ENCODE measurements around the gene SLAMF1.
A peak's percentile ranks its signal among the peaks of the same experiment; 100 is the strongest.

Gene SLAMF1

GRCh38 chr1:160640359-160641123 lies 6.3 kb downstream of the SLAMF1 start:
- no peak for DNase-seq (ENCODE audit: low read depth in 2 of 2)

DNA sequence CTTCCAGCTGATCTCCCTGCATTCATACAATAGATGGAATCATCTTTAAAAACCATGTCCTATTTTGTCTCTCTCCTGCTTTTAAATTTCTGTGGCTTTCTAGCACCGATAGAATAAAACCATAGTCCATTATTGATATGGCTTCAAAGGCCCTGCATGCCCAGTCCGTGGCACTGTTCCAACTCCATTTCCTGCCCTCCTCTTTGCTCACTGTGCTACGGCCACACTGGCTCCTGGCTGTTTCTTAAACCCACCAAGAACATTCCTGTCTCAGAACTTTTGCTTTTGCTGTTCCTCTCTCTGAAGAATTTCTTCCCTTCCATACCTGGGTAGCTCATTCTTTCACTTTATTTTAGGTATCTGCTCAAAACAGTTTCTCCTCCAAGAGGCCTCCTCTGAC lies 7.2 kb downstream of the SLAMF1 start:
- DNase-seq (ENCODE audit: low read depth in 2 of 2) = no peak

DNA sequence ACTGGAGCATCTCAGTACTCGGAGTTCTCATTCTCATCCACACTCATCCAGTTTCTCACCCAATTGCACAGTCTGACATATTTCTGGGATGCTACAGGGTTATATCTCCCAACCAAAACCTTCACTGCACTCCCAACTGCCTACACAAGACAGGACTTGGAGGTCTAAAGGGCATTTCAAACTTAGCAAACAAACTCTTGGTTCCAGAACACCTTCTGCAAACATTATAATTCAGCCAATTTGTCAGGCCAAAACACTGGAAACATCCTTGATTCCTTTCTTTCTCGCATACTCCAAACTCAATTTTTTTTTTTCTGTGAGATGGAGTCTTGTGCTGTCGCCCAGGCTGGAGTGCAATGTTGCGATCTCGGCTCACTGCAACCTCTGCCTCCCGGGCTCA lies 7.9 kb downstream of the SLAMF1 start:
- DNase-seq (ENCODE audit: low read depth in 2 of 2) = no peak

- DNase-seq (ENCODE audit: low read depth in 2 of 2) = no peak
Observed at GRCh38 chr1:160638540-160638857, 8.3 kb downstream of the SLAMF1 start.

DNA sequence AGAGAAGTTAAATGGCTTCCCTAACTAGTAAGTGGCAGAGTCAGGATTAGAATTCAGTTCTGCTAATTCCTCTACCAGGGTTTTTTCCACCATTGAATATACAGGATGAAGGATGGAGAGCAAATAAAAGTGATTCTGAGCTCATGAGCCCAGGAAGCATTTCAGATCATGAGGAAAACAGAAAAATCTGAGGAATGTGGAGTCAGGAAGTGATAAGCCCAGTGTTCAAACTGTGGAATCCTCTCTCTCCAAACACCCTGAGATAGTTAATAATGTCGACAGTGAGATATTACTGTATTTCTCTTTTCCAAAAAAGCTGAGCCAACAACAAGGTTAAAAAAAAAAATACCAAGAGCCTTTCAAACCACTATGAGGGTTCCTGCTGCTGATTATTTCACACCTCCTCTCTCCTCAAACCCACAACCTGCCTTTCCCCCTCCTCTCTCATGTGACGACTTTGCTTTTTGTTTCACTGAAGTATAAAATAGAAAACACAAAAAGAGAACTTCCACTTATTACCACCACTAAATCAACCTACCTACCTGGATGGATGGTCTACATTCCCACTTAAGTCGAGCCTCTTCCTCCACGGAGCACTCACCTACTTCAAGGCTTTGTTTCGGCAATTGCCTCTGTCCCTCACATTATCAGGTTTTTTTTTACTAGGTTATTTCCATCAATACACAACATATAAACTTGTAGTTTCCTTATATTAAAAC lies 8.9 kb downstream of the SLAMF1 start:
- DNase-seq (ENCODE audit: low read depth in 2 of 2) = no peak

DNA sequence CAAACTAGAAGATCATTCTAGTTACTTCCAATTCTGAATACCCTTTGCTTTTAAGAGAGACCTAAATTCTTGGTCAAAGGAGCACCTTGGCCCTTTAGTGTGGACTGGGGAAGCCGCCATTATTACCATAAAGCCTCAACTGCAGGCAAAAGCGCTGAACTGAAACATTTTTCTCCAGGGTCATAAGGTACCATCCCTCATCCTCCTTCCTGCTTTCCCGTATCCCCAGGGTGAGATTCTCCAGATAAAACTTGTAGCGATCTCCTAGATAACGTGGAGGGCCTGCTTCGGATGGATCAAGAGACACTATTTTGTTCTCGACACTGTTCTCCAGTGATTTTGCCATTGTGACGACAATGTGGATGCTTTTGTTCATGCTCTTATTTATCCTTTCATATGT lies 9.8 kb downstream of the SLAMF1 start:
- no peak for DNase-seq (ENCODE audit: low read depth in 2 of 2)

DNA sequence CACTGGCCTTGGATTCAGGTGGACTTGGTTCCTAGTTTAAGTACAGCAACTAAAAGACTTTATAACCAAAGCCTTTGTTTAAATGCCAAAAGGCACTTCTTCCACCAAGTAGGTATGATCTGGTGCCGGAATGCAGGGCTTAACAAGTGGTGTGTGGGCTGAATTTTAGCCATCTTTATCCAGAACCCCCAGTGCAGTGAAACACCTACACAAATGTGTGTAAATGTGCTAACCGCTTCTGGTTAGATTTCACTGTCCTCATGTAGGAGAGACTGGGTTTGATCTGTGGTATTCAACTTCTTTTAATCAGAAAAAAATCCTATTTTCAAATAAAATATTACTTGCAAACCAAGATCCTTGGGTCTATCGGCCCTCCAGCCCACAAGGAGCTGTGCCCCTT lies 10.3 kb downstream of the SLAMF1 start:
- DNase-seq (ENCODE audit: low read depth in 2 of 2) = no peak

DNA sequence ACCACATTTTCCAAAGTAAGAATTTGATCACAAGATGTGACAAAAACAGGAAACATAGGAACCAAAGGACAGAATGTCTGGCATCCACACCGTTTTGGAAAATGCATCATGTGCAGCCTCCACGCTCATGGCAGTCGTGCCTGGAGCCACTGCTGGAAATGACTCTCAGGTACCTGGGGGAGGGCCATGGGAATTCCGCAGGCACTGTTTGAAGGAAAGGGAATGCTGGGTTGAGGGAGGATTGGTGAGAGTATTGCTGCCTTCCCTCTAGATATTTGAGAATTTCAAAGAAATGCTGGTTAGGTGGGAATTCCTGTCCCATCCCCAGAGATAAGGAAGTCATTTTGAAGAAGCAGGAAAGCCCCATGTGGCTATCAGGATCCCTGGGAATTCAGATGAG lies 10.8 kb downstream of the SLAMF1 start:
- no peak for DNase-seq (ENCODE audit: low read depth in 2 of 2)

DNA sequence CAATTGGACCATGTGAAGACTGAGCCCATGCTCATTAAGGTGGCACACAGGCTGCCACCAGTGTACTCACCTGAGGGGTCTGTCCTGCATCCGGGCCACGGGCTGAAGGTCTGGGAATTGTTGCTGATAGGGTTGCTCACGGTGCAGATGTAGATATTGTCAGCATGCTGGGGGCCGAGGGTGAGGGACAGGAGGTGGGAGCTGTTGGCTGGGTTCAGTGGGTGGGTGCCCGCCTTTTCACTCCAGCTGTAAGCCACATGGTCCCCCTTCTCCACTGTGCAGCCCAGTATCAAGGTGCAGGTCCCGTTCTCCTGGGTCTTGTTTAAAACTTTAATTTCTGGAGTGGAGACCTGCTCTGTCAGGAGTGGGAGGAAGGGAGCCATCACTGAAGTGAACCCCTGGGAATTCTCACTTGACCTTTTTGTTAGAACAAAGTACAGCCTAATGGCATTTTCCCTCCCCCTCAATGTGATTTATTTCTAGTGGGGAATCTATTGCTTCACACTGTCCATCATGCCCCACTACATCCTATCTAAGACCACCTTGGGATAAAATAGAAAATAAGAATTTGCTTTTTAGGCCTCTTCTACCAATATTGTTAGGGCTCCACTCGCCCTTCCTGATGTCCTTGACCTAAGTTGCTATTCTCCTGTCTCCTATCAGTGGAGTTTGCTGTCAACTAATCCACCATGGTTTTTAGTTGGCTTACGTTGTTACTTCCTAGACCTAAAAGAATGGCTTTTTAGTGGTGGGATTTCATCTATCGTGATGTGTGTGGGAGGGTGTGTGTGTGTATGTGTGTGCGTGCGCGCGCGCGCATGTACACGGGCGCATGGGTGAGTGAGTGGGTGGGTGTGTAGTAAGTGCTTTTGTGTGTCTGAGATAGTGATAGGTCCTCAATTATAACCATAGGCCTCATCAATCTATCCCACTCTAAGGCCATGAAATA lies 12.0 kb downstream of the SLAMF1 start:
- DNase-seq (ENCODE audit: low read depth in 2 of 2) = no peak

DNA sequence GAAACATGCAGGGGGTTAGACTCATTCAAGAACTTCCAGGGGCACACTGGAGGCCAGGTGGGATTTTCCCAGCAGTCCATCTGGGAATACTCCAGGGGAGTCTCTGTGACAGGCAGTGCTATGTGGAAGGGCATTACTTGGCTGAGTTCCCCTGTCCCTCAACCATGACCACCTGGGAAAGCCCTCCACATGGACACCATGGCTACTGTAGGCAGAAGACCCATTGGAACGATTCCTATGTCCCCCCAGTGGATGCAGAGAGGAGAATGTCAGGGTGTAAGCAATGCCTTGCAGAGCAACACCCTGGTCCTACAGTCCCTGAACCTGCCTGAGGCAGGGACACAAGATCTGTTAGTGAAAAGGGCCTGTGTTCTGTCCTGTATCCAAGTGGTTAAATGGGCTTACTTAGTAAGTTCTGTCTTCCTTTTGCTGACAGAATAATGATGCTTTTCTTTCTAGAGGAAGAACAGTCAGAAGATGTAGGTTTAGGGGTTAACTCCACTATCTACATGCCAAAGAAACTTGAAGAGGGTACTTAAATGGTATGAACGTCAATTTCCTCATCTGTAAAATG lies 13.4 kb downstream of the SLAMF1 start:
- DNase-seq (ENCODE audit: low read depth in 2 of 2) = no peak

DNA sequence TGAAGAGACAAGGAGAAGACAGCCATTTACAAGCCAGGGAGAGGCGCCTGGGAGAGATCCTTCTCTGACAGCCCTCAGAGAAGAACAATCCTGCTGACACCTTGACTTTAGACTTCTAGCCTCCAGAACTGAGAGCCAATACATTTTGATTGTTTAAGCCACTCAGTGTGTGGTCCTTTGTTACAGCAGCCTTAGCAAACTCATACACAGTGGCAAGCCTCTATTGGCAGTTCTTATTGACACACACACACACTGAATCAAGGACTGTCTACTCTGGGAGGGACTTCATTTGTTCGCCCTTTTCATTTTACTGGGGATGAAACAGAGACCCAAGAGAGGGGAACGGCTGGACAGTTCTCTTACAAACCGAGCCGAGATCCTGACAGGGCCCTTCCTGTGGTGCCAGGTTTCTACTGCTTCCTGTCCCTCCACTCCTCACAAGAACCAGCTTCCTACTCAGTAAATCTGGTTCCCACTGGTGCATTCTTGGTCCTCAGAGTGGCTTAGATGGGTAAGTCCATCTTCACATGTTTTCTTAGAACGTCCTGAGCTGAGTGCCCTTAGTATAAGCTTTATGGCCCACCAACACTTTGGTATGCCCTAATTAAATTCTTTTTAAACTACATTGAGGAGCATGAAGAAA lies 14.7 kb downstream of the SLAMF1 start:
- DNase-seq (ENCODE audit: low read depth in 2 of 2) = no peak

GRCh38 chr1:160630523-160631451 lies 16.1 kb downstream of the SLAMF1 start:
- no peak for DNase-seq (ENCODE audit: low read depth in 2 of 2)

- peak in 1 of 2 experiments; percentile 54 for DNase-seq (ENCODE audit: low read depth in 2 of 2)
Observed at GRCh38 chr1:160629286-160630210, 17.3 kb downstream of the SLAMF1 start.

DNA sequence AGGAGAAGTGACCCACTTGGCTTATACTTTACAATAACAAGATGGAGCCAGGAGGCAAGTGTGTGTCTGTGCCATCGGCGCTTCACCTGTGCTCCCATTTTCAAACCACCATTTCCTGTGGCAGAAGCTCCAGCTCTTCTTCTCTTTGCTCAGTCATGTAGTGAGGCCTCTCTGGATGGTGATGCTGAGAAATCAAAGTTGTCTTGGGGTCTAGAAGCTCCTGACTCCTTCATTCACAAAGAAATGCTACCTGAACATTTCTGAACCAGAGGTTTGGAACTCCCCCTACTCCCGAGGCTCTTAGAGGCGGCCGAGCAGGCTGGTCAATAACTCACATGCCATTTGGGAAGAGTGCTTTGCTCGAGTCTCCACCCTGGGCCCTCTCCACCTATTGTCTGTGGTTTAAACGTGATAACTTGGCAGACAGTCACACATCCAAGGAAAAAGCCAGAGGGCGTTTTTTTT lies 18.0 kb downstream of the SLAMF1 start:
- no peak for DNase-seq (ENCODE audit: low read depth in 2 of 2)

GRCh38 chr1:160627677-160628289 lies 19.1 kb downstream of the SLAMF1 start:
- peak in 1 of 2 experiments; percentile 61 for DNase-seq (ENCODE audit: low read depth in 2 of 2)

DNA sequence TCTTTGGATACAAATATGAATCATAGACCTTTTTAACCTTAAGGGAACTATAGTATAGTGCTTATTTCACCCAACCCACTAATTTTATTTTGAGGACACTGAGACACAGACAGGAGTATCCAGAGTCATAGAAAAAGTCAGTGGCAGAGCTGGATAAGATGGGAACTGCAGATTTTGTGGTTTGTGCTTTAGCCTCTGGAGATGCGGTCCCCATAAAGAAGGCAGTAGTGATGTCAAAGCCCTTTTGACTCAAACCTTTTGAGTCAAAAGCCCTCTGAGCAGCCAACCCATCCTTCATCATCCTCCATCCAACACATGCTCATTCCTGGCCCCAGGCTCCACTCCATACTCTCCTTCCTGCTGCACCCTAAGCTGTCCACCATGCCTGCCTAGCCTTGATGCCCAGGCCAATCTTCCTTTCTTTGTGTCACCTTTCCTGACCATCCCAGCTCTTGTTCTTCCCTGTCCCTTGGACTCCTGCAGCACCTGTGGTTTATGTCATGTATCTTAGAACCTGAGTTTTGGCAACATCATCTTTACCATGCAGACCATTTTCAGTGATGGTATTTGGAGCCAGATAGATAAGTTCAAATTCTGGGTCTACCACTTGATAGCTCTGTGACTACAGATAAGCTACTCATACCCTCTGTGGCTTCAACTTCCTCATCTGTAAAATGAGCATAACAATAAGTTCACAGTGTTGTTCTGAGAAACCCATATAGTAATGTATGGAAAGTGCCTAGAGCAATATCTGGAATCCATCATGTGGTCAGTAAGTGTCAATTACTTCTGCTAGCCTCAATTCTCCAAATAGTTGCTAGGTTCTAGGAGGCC lies 20.1 kb downstream of the SLAMF1 start:
- DNase-seq (ENCODE audit: low read depth in 2 of 2) = no peak

GRCh38 chr1:160625725-160626498 lies 20.9 kb downstream of the SLAMF1 start:
- DNase-seq (ENCODE audit: low read depth in 2 of 2) = peak in 1 of 2 experiments; percentile 57

Measured in stimulated activated CD4-positive, alpha-beta T cell treated with anti-CD3 and anti-CD28 coated beads, Interleukin-12 subunit alpha, Interleukin-12 subunit beta, amount 100 ng/mL, for 24 hours (primary cell).